H1 (cell line): ENCODE measurements around the gene PPM1D. TPM values are rescaled to one million over a fixed set of nuclear protein-coding genes. Genes with fewer than 3 reads are reported as not detected.

ENCODE experiments used
- CTCF ChIA-PET: fragments of 300-600 bp; sonication (Branson Sonifier 250); formaldehyde crosslinking; loops from one replicate; lab custom pipeline; 2021; ENCODE audit not compliant: partially characterized antibody; lab: Charles Lee
- POLR2A ChIA-PET: fragments of 300-600 bp; sonication (Branson Sonifier 250); formaldehyde crosslinking; loops from one replicate; lab custom pipeline; 2021; ENCODE audit warnings: inconsistent platforms; ENCODE audit not compliant: partially characterized antibody; lab: Charles Lee
- DNase-seq, 2 experiments: peaks; one replicate each; pipeline versions ENCODE4 v3.0.0 to v3.0.0-alpha.2; 2010 to 2022; ENCODE audit warnings: low spot score in 2 of 2, low read depth in 1 of 2, mixed read lengths in 1 of 2
- FAIRE-seq: peaks from 2 replicates; lab custom pipeline; 2011; peaks lifted over from hg19 to GRCh38; lab: Jason Lieb, UNC
- H2AFZ ChIP-seq: 2 replicates; pipeline ENCODE4 v1.8.1; 2012; ENCODE audit warnings: low read length, inconsistent platforms
- H2AK5ac ChIP-seq: 2 replicates; pipeline ENCODE4 v1.6.1; 2013; ENCODE audit warnings: low read depth, low read length
- H2BK120ac ChIP-seq: replicated peaks from 2 replicates; pipeline ENCODE3; 2013; ENCODE audit warnings: low read depth, low read length, inconsistent platforms
- H2BK12ac ChIP-seq: 2 replicates; pipeline ENCODE4 v1.6.1; 2013; ENCODE audit warnings: low read depth, low read length
- H2BK15ac ChIP-seq: 2 replicates; pipeline ENCODE4 v1.6.1; 2013; ENCODE audit warnings: low read length
- H2BK20ac ChIP-seq: 2 replicates; pipeline ENCODE4 v1.6.1; 2013; ENCODE audit warnings: low read length
- H2BK5ac ChIP-seq: 2 replicates; pipeline ENCODE4 v1.6.1; 2013; ENCODE audit warnings: low read depth, low read length
- H3K14ac ChIP-seq: 2 replicates; pipeline ENCODE4 v1.6.1; 2013; ENCODE audit warnings: inconsistent platforms; ENCODE audit not compliant: insufficient read length
- H3K18ac ChIP-seq: 2 replicates; pipeline ENCODE4 v1.6.1; 2013; ENCODE audit warnings: low read length; ENCODE audit errors: extremely low read depth
- H3K23ac ChIP-seq: 2 replicates; pipeline ENCODE4 v1.6.1; 2013; ENCODE audit warnings: inconsistent platforms; ENCODE audit not compliant: insufficient read length
- H3K23me2 ChIP-seq: 2 replicates; pipeline ENCODE4 v1.6.1; 2013; ENCODE audit warnings: low read depth, low read length
- H3K27ac ChIP-seq: 2 replicates; pipeline ENCODE4 v1.6.1; 2011; ENCODE audit warnings: low read depth, low read length, inconsistent platforms
- H3K27me3 ChIP-seq, 4 experiments: replicated peaks in 1 of 4; 1 replicate in 1 of 4; 2 replicates in 3 of 4; pipeline versions ENCODE4 v1.6.1 to v1.8.1; 2011 to 2013; ENCODE audit warnings: low read length in 3 of 4, mild to moderate bottlenecking in 3 of 4, inconsistent platforms in 2 of 4, mixed read lengths in 2 of 4, moderate library complexity in 1 of 4; ENCODE audit not compliant: control insufficient read depth in 3 of 4, insufficient read depth in 3 of 4; ENCODE audit errors: extremely low read depth in 1 of 4
- H3K36me3 ChIP-seq, 4 experiments: 2 replicates each; pipeline versions ENCODE4 v1.6.1 to v1.8.1; 2011 to 2013; ENCODE audit warnings: mild to moderate bottlenecking in 4 of 4, low read length in 3 of 4, moderate library complexity in 2 of 4, control low read depth in 1 of 4, inconsistent platforms in 1 of 4; ENCODE audit not compliant: insufficient read depth in 4 of 4, control insufficient read depth in 2 of 4
- H3K4ac ChIP-seq: replicated peaks from 2 replicates; pipeline ENCODE3; 2013; ENCODE audit warnings: low read length, low read depth, mixed read lengths, inconsistent platforms; ENCODE audit not compliant: insufficient read length
- H3K4me1 ChIP-seq, 4 experiments: replicated peaks in 1 of 4; 1 replicate in 1 of 4; 2 replicates in 3 of 4; pipeline versions ENCODE4 v1.6.1 to v1.8.1; 2011 to 2013; ENCODE audit warnings: low read length in 3 of 4, inconsistent platforms in 2 of 4, mixed read lengths in 1 of 4; ENCODE audit not compliant: insufficient read depth in 4 of 4, control insufficient read depth in 3 of 4
- H3K4me2 ChIP-seq, 2 experiments: 2 replicates each; pipeline versions ENCODE4 v1.6.1 to v1.8.1; 2011 to 2013; ENCODE audit warnings: low read depth in 2 of 2, low read length in 2 of 2, control low read depth in 1 of 2, inconsistent platforms in 1 of 2, mild to moderate bottlenecking in 1 of 2; ENCODE audit not compliant: insufficient read depth in 1 of 2
- H3K4me3 ChIP-seq, 4 experiments: fragments of 200-600, 300-600 bp in 1 of 4; sonication (generic), shearing (Covaris generic), sonication (Bioruptor Twin) in 1 of 4; 2 replicates each; pipeline versions ENCODE4 v1.5.1 to v1.8.1; 2011 to 2016; ENCODE audit warnings: low read length in 4 of 4, low read depth in 3 of 4, control low read depth in 2 of 4, inconsistent platforms in 2 of 4, mild to moderate bottlenecking in 2 of 4, mixed read lengths in 1 of 4, moderate library complexity in 1 of 4; ENCODE audit not compliant: insufficient read depth in 2 of 4; ENCODE audit errors: extremely low read depth in 1 of 4
- H3K56ac ChIP-seq: replicated peaks from 2 replicates; pipeline ENCODE3; 2013; ENCODE audit warnings: low read depth, mild to moderate bottlenecking, mixed read lengths, low read length, inconsistent platforms; ENCODE audit not compliant: insufficient read length
- H3K79me1 ChIP-seq: 2 replicates; pipeline ENCODE4 v1.6.1; 2013; ENCODE audit warnings: low read depth, low read length, control low read depth
- H3K79me2 ChIP-seq, 2 experiments: 2 replicates each; pipeline versions ENCODE4 v1.6.1 to v1.8.1; 2012 to 2013; ENCODE audit warnings: low read length in 2 of 2, mild to moderate bottlenecking in 2 of 2, inconsistent platforms in 1 of 2; ENCODE audit not compliant: insufficient read depth in 2 of 2, control insufficient read depth in 1 of 2
- H3K9ac ChIP-seq, 4 experiments: replicated peaks in 1 of 4; 1 replicate in 1 of 4; 2 replicates in 3 of 4; pipeline versions ENCODE4 v1.6.1 to v1.8.1; 2011 to 2013; ENCODE audit warnings: low read depth in 3 of 4, low read length in 3 of 4, control low read depth in 2 of 4, mild to moderate bottlenecking in 2 of 4, moderate library complexity in 2 of 4, inconsistent platforms in 1 of 4; ENCODE audit errors: extremely low read depth in 1 of 4
- H3K9me3 ChIP-seq, 2 experiments: 2 replicates each; pipeline versions ENCODE4 v1.6.1 to v1.8.1; 2012 to 2013; ENCODE audit warnings: mild to moderate bottlenecking in 2 of 2, moderate library complexity in 2 of 2, control low read depth in 1 of 2, inconsistent platforms in 1 of 2, low read depth in 1 of 2, low read length in 1 of 2, mixed read lengths in 1 of 2; ENCODE audit not compliant: insufficient read depth in 2 of 2
- H4K20me1 ChIP-seq, 2 experiments: replicated peaks in 1 of 2; 2 replicates each; pipeline versions ENCODE3 to v1.8.1; 2011 to 2013; ENCODE audit warnings: inconsistent platforms in 2 of 2, low read length in 2 of 2, mild to moderate bottlenecking in 1 of 2; ENCODE audit not compliant: insufficient read depth in 2 of 2, control insufficient read depth in 1 of 2
- H4K5ac ChIP-seq: 2 replicates; pipeline ENCODE4 v1.6.1; 2013; ENCODE audit warnings: low read length, low read depth, mixed read lengths, inconsistent platforms; ENCODE audit not compliant: insufficient read length
- H4K8ac ChIP-seq: 2 replicates; pipeline ENCODE4 v1.8.0; 2013; ENCODE audit warnings: mild to moderate bottlenecking, moderate library complexity, low read length, inconsistent platforms; ENCODE audit not compliant: insufficient read depth; ENCODE audit errors: extremely low read depth
- H4K91ac ChIP-seq: replicated peaks from 2 replicates; pipeline ENCODE3; 2013; ENCODE audit warnings: low read length, mixed read lengths, inconsistent platforms; ENCODE audit not compliant: insufficient read length
- EZH2 ChIP-seq: fragments of 200-600 bp; sonication (generic); IDR thresholded peaks from 2 replicates; pipeline ENCODE4 v1.7.1; 2012; ENCODE audit warnings: low read depth, mild to moderate bottlenecking, moderate library complexity, low read length, inconsistent platforms; ENCODE audit not compliant: severe bottlenecking
- KDM5A ChIP-seq: fragments of 200-600 bp; IDR thresholded peaks from 2 replicates; pipeline ENCODE4 v1.7.1; 2012; ENCODE audit warnings: mild to moderate bottlenecking, low read length, inconsistent platforms, mixed read lengths
- RXRA ChIP-seq: IDR thresholded peaks from 2 replicates; pipeline ENCODE4 v1.6.1; 2011; ENCODE audit warnings: low read depth, mild to moderate bottlenecking, low read length, moderate library complexity; ENCODE audit not compliant: insufficient read depth
- WGBS, 2 experiments: shearing (Covaris generic) in 1 of 2; methylation state at CpG; one replicate each; pipeline versions ENCODE4 v1.1.6 to v1.1.7; 2013 to 2015; ENCODE audit warnings: low lambda C conversion rate in 2 of 2, mixed read lengths in 2 of 2, inconsistent platforms in 1 of 2, low coverage in 1 of 2, missing lambda C conversion rate in 1 of 2; ENCODE audit not compliant: insufficient replicate concordance in 2 of 2, insufficient coverage in 1 of 2, insufficient read length in 1 of 2; ENCODE audit errors: extremely low coverage in 1 of 2, missing lambda C conversion rate in 1 of 2; 5-methylcytosine and 5-hydroxymethylcytosine counted together
- polyA plus RNA-seq, 7 experiments: library from polyadenylated mRNA; depleted of rRNA in 3 of 7; stranded (reverse) in 5 of 7; unstranded in 2 of 7; fragments of >200 nt in 5 of 7; fragments of 200-250 nt in 2 of 7; gene quantifications; 1 replicate in 5 of 7; 2 replicates in 1 of 7; 4 replicates in 1 of 7; pipeline versions ENCODE4 v1.2.1 to v1.2.3, GENCODE V29; 2011 to 2013; ENCODE audit warnings: missing spikeins in 2 of 7, mixed read lengths in 2 of 7
- total RNA-seq: library from RNA; stranded (reverse); fragmentation: NEBNext Ultra II Directional; extraction: Animal tissue kit (Norgen Biotek cat#: 25700); gene quantifications from 2 replicates; pipeline ENCODE4 v1.2.1, GENCODE V29; 2021

The PPM1D gene
- total and polyA plus RNA-seq, 2 of the 8 experiments (the other 6 are each of a cell fraction or from before 2014, with no cell fraction given) = 5.0 to 16.7 TPM

DNA sequence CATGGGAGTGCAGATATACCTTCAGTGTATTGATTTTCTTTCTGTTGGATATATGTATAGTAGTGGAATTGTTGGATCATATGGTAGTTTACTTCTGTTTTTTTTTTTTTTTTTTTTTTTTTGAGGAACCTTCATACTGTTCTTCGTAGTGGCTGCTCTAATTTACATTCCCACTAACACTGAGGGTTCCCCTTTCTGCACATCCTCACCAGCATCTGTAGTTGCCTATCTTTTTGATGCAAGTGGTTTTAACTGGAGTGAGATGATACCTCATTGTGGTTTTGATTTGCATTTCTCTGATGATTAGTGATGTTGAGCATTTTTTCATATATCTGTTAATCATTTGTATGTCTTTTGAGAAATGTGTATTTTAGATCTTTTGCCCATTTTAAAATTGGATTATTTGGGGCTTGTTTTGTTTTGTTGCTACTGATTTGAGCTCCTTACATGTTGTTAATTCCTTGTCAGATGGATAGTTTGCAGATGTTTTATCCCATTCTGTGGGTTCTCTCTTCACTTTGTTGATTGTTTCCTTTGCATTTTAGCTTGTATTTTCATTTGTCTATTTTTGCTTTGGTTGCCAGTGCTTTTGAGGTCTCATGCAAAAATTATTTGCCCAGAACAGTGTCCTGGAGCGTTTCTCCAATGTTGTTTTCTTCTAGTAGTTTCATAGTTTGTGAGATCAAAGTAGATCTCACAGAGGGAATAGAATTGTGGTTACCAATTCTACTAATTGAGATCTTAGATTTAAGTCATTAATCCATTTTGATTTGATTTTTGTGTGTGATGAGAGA lies 52.7 kb downstream of the PPM1D start:
- FAIRE-seq = no peak
- no peaks in the 10 kb centered on the region for H3K4me1 ChIP-seq
- ChIA-PET CTCF (interaction anchor here (2.0 kb wide), 1 partner anchor 12 kb away, joined by 12 read pairs; no protein-coding TSS in a partner anchor), POLR2A (no interaction called here)
- peaks cover 0 to 18% of the 10 kb centered on the region in 2 experiments; a peak in 2 of 4 replicates for H3K79me2 ChIP-seq
- no peak overlapping the region for H4K91ac ChIP-seq
- no peak overlapping the region for H3K56ac ChIP-seq
- no peaks in the 10 kb centered on the region for H4K20me1 ChIP-seq
- TF ChIP-seq EZH2 (no peak), RXRA (no peak), KDM5A (no peak)
- H3K27me3 ChIP-seq = no peaks in the 10 kb centered on the region
- H2BK15ac ChIP-seq = no peak overlapping the region
- H3K18ac ChIP-seq = no peak overlapping the region
- H3K4me2 ChIP-seq = no peak overlapping the region
- H3K23ac ChIP-seq = no peak overlapping the region
- no peak for DNase-seq
- no peak overlapping the region for H2BK12ac ChIP-seq
- no peak overlapping the region for H4K8ac ChIP-seq
- H3K36me3 ChIP-seq = peaks cover 2 to 15% (median 6%) of the 10 kb centered on the region in 4 experiments; a peak in 6 of 8 replicates
- no peak overlapping the region for H2BK5ac ChIP-seq
- no peaks in the 10 kb centered on the region for H3K23me2 ChIP-seq
- no peak overlapping the region for H2BK120ac ChIP-seq
- no peak overlapping the region for H3K14ac ChIP-seq
- H2BK20ac ChIP-seq = no peak overlapping the region
- no peak overlapping the region for H3K27ac ChIP-seq
- no peaks in the 10 kb centered on the region; the same call in 1 of the 2 replicates for H3K79me1 ChIP-seq
- no peak overlapping the region for H4K5ac ChIP-seq
- H3K4me3 ChIP-seq = no peak overlapping the region
- no peak overlapping the region for H2AFZ ChIP-seq
- H3K4ac ChIP-seq = no peak overlapping the region
- no peaks in the 10 kb centered on the region for H3K9me3 ChIP-seq
- H3K9ac ChIP-seq = no peak overlapping the region
- WGBS, 2 experiments = 100% methylated on average over 2 of the region's 2 CpGs; no CpG with 5 or more reads in 1 of the 2 experiments
- no peak overlapping the region for H2AK5ac ChIP-seq
